Iris pigment epithelial cell (primary cell): ENCODE data around the gene MOCS3.

Source experiments
- DNase-seq: peaks from one replicate; pipeline ENCODE4 v3.0.0-alpha.2; 2011; ENCODE audit warnings: low read depth

Gene MOCS3

GRCh38 chr20:50982363-50982762 lies 23.7 kb downstream of the MOCS3 start:
- peak; percentile 81 for DNase-seq

DNA sequence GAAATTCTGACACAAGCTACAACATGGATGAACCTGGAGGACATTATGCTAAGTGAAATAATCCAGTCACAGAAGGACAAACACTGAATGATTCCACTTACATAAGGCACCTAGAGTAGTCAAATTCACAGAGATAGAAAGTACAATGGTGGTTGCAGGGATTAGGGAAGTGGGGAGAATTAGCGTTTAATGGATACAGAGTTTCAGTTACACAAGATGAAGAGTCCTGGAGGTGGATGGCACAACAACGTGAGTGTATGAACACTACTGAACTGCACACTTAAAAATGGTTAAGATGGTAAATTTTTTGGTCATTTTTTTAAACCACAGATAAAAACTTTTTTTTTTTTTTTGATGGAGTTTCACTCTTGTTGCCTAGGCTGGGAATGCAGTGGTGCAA lies 24.7 kb downstream of the MOCS3 start:
- DNase-seq: no peak

DNA sequence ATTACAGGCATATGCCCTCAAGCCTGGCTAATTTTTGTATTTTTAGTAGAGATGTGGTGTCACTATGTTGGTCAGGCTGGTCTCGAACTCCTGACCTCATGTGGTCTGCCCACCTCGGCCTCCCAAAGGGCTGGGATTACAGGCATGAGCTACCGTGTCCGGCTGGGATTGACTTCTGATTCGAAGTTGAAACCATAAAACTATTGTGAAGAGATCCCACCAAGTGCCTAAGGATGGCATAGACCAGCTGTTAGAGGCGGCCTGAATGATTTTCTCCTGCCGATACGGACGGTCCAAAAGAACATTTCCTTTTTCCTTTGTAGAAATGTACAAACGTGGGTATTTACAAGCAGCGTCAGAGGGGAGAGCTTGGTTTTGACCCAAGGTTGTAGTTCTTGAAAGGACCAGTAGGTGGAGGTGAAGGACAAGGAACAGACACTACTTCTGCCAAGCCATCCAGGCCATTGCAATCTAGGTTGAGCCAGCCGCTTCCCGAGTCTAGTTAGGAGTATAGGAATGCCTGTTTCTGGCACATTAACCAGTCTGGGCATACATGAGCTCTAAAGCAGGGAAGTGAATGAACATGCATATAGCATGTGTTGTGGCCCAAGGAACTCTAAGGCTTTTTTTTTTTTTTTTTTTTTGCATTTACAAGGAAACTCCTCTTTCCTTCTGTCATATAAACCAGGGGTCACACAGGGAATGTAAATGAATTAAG lies 29.0 kb downstream of the MOCS3 start:
- DNase-seq: peak; percentile 90

- no peak for DNase-seq
Measured at GRCh38 chr20:50991076-50991475, 32.5 kb downstream of the MOCS3 start.

GRCh38 chr20:50992336-50992732 lies 33.7 kb downstream of the MOCS3 start:
- DNase-seq: no peak

DNA sequence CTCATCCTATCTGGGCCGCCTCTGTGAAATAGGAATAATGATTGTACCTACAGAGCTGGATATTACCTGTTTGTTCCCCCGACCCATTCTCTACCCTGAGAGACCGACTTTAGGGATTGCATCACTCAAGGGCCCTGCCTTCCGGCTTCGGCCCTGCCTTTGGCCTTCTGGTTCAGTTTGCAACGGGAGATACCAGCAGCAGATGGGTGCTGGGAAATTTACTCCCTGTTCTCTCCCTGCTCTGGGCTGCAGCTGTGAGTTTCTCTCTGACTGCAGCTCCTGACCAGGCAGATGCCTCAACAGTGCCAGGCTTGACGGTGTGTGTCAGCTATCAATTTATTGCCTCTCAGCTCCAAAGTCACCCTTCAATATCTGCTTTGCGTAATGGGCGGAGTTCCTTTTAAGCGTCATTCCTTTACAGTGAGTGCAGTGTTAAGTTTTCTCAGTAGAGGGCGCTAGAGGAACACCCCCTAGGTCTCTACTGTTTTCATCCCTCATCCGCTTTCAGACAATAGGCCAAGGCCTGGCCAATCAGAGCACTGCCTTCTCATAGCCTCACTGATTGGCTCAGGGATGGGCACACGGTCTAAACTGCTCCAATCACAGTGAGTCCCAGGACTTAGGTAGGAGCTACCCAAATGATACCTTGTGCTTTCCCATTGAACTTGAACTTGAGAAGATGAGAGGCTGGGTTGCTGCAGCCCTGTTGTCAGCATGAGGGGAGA lies 34.3 kb downstream of the MOCS3 start:
- DNase-seq: peak; percentile 86

- no peak for DNase-seq
Measured at GRCh38 chr20:50993876-50994275, 35.3 kb downstream of the MOCS3 start.

DNA sequence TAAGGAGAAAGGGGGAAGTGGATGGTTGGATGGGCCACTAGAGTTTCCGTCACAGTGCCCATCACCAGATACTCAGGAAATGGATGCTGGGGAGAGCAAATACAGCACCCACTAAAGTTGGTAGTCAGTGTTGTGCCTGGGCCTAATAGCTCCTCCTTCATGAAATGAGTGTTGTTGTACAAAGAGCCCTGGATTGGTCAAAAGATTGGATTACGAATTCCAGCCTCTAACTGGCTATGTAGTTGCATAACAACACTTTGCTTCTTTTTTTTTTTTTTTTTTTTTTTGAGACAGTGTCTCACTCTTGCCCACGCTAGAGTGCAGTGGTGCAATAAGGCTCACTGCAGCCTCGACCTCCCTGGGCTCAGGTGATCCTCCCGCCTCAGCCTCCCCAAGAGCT lies 36.9 kb downstream of the MOCS3 start:
- peak; percentile 77 for DNase-seq

DNA sequence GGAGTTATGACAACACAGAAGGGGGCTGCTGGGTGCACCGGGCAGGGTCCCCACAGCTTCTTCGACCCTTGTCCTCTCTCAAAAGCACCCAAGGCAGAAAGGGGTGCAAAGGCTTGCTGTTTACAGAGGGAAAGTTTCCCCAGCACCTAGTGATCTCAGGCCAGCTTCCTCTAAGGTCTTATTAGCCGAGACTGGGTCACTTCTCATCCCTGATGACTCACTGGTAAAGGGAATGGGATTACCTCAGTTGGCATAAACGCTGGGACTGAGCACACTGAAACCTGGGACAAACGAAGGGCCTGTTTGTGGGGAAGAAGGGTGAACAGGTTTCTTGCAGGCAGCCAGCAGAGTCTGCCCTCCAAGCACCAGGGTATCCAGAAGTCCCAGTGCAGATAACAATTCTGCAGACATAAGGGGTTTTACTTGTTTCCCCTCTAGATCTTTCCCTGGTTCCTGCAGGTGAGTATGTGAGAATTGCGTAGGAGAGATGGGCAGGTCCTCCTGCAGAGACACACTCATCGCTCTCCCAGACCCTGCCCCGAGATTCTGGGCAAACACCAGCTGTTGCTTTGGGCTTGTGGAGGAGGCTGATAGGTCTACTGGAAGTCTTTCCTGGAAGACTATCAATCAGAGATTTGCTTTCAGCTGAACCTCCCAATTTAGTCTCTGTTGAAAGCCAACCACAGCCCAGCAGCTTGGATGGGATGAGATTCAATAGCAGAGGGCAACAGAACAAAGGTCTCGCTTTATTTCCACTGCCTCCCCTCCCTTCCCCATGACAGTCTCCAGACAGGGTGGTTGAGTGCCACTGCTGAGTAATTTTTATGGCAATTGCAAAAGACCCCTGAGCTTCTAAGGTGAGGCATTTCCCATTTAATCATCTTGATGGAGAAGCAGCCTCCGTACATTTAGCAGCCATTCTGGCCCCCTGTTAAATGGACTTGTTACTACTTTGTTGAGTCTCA lies 38.6 kb downstream of the MOCS3 start:
- peak; percentile 71 for DNase-seq

GRCh38 chr20:50999355-50999754 lies 40.7 kb downstream of the MOCS3 start:
- DNase-seq: no peak

DNA sequence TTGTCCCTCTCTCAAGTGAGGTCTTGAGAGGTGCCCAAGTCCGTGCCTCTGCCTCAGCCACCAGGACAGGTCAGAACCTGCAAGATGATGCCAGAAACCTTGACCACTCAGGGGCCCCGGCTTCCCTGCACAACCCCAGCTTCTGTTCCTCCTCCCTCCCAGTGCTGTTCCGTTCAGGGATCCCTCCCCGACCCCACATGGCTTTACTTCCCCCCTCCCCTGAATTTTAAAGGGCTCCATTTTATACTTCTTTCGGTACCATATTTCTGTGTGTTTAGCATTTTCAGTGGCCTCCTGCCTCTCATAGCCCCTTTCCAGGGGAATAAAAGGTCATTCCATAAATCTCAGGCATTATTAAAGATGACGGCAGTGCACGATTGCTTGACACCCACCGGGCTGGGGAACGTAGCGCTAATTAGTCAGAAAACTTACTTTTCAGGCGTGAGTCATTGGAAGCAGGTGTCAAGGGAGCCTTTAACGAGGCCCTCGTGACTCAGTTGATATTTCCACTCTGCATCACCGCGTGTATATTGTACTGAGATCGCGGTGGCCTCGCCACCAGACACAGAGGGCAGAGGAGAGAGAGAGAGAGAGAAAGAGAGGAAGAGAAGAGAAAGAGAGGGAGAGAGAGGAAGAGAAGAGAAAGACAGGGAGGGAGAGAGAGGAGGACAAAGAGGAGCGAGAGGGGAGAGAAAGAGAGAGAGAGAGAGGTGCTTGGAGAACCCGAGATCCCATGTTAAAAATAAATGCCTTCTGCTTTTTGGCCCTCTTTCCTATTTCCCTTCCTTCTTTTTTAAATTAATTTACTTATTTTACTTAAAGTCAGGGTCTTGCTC lies 43.0 kb downstream of the MOCS3 start:
- DNase-seq: no peak

DNA sequence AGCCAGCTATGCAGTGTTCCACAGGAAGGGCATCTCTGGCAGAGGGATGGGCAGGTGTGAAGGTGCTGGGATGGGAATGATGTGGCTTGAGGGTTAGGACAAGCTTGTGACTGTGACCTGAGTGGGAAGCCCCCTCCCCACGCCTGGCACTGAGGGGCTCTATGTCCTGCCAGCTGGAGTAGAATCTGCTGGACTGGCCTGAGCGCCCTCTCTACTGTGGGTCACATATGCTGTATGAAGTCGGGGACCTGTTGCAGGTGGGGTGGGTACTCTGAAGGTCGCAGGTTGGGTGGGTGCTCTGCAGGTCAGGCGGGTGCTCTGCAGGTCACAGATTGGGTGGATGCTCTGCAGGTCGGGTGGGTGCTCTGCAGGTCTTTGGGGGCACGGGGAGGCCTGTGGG lies 44.0 kb downstream of the MOCS3 start:
- no peak for DNase-seq

DNA sequence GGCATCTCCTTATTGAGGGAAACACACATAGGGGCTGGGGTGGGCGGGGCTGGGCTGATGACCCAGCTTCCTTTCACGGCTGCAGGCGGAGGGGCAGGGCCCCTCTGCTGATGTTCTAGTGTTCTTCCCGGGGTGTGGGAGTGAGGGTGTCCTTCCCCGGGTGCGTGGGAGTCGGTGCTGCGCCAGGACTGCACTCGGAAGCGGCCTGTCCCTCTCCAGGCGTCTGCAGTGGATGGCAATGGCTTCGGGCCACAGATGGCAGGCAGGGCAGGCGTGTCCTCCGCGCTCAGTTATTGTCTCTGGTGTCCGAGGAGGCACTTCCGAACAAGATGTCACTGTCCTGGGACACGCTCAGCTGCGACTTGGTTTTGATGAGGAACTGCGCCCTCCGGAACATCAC lies 45.1 kb downstream of the MOCS3 start:
- no peak for DNase-seq

- no peak for DNase-seq
Measured at GRCh38 chr20:51004305-51004727, 45.7 kb downstream of the MOCS3 start.

GRCh38 chr20:51004781-51005180 lies 46.2 kb downstream of the MOCS3 start:
- no peak for DNase-seq

GRCh38 chr20:51005214-51005613 lies 46.6 kb downstream of the MOCS3 start:
- no peak for DNase-seq

DNA sequence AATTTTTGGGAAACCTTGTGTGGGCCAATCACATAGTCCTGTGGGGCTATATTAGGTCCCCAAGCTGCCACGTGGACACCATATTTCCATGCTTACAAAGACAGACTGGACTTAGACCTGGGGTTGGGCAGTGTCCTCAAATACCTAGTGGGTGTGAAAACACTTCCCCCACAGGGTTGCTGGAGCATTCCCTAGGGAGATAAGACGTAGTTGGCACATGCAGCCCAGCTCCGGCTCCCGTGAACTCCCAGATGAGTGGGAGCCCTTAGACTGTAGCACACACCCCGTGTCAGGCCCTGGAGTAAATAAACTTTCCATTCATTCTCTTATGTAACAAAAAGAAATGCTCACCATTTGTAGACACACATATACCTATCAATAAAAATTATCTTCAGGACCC lies 50.1 kb downstream of the MOCS3 start:
- DNase-seq: no peak

DNA sequence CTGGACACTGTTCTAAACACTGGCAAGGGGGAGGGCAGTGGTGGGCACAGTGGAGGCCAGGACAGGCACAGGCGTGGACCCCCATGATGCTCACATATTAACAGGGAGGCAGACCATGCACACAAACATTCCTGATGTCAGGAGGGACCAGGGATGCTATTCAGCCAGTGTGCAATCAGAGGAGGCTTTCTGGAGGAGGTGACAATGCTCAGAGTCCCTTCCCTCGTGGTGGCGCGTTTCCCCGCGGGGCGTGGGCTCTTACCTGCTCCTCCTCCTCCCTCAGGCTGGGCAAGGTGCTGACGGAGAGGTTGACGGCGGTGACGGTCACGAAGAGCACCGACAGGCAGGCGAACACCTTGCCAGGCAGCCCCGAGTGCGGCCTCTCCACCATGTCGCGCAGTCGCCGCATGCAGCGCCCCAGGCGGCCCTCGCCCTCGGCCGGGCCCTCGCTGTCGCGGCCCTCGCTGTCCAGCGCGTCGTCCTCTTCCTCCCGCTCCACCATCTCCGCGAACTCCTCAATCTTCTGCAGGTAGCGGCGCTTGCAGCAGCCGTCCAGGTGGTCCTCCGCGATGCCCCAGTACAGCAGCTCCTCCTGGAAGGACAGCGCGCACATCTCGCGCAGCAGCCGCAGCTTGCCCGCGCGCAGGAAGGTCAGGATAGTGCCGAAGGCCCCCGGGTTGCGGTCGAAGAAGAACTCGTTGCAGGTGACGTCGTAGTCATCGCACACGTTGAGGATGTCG lies 50.9 kb downstream of the MOCS3 start:
- no peak for DNase-seq

DNA sequence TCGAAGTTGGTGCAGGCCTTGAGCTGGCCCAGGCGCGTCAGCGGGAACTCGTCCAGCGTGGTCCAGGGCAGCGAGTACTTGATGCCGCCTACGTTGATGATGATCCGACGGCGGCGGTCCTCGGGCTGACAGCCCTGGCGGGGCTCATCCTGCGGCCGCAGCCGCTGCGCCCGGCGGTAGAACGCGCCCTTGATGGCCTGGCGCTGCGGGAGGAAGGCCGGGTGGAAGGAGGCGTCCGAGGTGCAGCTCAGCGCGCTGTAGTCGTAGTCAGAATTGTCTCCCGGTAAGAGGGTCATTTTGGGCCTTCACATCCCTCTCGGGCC lies 51.4 kb downstream of the MOCS3 start:
- DNase-seq: no peak

- DNase-seq: no peak
Measured at GRCh38 chr20:51010932-51011331, 52.3 kb downstream of the MOCS3 start.

- no peak for DNase-seq
Measured at GRCh38 chr20:51011479-51011878, 52.9 kb downstream of the MOCS3 start.
